ENCODE results near the gene TJP1. TPM values are rescaled to one million over a fixed set of nuclear protein-coding genes. Genes with fewer than 3 reads are reported as not detected.

TJP1 gene
- total and polyA plus RNA-seq, 2 of the 8 experiments (the other 6 are each of a cell fraction or from before 2014, with no cell fraction given), result 46.3 to 138 TPM

DNA sequence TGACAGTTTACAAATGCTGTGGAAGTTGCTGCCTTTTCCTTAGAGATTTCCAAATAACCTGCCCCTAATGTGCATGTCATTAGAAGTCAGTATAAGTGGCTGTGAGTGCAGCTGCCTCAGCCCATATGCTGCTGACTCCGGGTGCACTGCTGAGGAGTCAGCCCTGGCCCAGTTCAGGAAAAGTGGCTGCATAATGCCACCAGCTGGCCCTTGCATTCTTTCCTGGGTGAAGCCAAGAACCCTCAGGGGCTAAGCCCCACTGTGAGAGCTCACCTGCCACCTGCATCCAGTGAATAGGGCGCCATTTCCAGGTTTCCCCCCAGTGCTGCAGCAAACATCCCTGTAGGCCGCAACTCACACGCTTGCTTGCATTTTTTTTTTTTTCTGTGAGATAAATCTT is 139.9 kb downstream of the TJP1 start (continued):
- TF ChIP-seq CHD7 (IDR thresholded peaks at IDR 0.05; ENCODE audit: insufficient replicate concordance, low read length) (no peak), FOSL1 (IDR thresholded peaks at IDR 0.05; ENCODE audit: insufficient read depth, low read depth, low read length) (no peak), JUN (IDR thresholded peaks at IDR 0.05; ENCODE audit: low read depth, low read length) (no peak), RXRA (IDR thresholded peaks at IDR 0.05; ENCODE audit: insufficient read depth, low read depth, low read length) (no peak), USF2 (IDR thresholded peaks at IDR 0.05; ENCODE audit: low read length) (no peak), CBX5 (IDR thresholded peaks at IDR 0.05; ENCODE audit: low read depth, low read length) (no peak), GTF2F1 (IDR thresholded peaks at IDR 0.05; ENCODE audit: borderline replicate concordance, low read depth, low read length) (no peak)
